SKM-1 treated with dmso at 0.1 percent for 144 hours (cell line): ENCODE results near the gene SLC25A21.

Experiments
- DNase-seq: peaks from one replicate; lab custom pipeline; 2025; ENCODE audit not compliant: unreplicated experiment; lab: John Stamatoyannopoulos, UW

The SLC25A21 gene

DNA sequence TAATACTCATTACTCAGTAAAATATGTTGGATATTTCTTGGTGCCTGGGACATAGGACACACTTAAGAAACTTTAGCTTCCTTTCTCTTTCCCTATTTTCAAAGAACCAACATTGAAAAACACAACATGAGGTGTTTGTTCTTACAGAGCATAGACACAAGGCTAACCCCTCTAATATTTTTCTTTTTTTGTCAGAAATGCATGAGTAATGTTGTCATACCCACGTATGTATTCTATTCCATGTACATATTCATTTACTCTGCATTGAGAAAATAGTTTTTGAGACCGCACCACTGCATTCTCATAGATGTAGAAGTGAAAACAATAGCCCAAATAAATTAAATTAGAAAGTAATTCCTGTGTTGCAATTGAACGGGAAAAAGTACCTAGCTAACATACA, 497.7 kb downstream of the SLC25A21 start:
- no peak for DNase-seq

DNA sequence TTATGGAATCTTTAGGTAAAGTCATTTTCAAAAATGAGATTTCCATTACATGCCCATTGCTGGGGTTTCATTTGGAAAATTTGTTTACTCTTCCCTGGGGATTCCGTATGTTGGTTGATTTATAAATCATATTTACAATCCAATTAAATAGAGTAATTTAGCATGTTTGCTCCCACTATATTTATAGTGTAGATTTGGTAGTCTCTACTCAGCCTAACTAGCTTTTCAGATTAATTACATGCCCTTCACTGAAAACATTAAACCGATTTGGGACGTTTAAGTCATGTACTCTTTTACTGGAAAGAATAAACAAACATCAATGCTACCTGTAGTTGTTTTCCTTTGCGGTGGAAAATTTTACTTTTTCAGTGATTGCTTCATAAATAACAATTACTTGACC, 500.3 kb downstream of the SLC25A21 start:
- no peak for DNase-seq

DNA sequence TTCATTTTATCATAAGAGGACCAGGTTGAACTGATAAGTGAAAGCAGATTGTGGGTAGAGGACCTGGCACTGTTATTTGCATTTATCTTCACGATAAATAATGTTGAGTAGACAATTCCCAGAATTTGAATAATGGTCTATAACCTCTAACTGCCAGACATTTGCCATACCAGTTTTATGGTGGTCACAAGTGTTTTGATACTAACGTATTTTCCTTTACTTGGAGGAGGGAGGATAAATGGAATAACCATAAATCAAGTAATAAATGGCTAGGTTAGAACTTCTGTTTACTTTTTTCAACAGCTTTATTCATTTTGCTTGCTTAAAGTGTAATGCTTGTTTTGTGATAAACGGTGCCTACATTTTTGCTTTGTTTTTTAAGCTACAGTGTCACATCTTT, 501.3 kb downstream of the SLC25A21 start:
- DNase-seq: no peak

DNA sequence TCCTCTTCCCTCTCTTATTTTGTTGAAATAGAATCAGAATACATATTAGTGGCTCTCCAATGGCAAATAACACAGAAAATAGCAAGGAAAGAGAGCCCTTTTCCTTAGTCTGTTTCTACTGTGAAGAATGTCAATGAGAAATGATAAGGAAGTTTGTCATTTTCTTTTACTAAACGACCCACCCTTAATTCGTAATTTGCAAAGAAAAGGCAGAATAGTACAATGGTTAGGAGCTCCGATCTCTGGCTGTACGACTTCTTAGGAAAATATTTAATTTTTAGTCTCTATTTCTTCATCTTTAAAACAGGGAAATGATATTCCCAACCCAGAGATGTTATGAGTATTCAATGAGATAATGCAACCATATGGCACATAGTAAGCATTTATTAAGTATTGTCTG, 504.7 kb downstream of the SLC25A21 start:
- no peak for DNase-seq

DNA sequence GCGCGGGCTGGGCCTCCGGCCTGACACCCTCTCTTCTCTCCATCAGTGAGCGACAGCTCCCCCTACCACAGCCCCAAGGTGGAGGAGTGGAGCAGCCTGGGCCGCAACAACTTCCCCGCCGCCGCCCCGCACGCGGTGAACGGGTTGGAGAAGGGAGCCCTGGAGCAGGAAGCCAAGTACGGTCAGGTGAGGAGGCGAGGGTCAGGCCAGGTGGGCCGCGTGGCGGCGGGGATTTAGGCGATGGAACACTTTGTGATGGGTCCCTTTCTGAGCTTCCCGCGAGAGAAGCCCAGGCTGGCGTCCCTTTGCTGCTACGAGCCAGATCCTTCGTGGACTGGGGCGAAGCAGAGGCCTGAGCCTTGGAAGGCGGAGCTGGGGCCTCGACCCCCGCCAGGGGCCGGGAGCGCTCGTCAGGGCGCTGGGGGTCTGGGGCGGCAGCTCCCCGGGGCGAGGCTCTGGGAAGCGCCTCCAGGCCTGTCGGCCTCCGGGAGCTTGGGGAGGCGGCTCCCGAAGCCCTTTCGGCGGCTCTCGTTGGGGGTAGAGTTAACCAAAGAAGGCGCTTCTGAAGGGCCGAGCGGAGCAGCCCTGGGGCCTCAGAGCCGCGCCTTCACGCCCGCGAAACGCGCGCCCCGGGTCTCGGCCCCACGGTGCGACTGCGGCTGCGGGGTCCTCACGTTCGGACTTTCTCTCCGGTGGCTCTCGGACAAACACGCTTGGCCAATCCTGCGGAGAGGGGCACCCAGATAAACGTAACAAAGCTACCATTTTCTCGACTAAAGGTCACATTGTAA, 505.8 kb downstream of the SLC25A21 start:
- no peak for DNase-seq

DNA sequence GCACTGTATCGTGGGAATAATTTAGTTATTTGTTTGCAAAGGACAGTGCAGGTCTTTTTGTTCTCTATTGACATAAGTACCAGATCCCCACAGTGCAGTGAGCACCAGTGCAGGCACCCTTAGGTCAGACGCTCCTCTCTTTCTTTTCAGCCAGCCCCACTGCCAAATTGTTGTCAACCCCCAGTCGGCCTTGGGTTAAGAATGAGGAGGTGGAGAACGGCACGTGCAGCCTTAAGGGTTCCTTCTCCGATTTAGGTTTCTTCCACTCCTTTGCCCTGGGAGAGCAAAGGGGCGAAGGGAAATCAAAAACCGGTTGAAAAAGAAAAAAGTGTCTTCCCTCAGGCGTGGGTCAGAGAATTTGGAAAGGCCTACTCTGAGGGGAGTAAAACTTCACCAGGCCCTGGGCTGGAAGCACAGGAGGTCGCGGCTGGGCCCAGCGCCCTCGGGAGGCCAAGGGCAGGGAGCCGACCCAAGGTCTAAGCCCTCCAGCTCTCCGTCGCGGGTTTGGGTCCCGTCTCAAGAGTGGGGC, 506.5 kb downstream of the SLC25A21 start:
- no peak for DNase-seq

DNA sequence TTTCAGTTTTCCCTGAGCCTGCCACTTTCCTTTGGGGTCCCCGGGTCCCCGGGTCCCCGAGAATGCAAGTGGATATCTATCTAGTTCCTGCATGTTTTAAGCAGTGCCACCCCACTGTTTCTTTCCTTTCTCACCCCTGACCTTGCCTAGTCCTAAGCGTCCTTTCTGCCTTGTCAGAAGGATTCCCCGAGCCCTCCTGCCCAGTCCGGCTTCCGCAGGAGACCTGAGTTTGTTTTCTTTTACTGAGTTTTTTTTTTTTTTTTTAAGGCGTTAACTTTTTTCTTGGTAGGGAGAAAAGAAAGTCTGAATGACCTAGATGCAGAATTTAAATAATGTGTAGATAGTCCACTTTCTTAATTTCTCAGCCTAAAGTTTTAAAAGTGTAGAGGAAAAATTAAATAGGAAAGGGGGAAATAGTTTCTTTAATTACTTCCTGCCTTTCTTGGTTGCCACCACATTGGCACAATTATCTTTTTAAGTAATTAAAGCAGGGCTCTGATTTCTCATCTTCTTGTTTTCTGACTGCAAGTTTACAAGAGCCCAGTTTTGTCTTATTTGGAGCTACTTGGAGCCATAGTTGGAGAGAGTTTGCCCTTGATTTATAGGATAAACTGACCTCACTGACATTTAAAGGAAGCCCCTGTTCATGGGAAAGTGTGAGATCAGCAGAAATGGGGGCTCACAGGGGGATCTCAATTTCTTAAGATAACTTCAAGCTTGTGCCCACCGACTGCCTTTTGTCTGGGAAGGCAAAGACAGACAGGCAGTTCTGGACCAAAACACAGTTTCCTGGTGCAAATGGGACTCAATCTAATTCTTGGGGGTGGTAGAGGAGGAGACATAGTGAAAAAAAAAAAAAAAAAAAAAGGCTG, 507.8 kb downstream of the SLC25A21 start:
- no peak for DNase-seq

DNA sequence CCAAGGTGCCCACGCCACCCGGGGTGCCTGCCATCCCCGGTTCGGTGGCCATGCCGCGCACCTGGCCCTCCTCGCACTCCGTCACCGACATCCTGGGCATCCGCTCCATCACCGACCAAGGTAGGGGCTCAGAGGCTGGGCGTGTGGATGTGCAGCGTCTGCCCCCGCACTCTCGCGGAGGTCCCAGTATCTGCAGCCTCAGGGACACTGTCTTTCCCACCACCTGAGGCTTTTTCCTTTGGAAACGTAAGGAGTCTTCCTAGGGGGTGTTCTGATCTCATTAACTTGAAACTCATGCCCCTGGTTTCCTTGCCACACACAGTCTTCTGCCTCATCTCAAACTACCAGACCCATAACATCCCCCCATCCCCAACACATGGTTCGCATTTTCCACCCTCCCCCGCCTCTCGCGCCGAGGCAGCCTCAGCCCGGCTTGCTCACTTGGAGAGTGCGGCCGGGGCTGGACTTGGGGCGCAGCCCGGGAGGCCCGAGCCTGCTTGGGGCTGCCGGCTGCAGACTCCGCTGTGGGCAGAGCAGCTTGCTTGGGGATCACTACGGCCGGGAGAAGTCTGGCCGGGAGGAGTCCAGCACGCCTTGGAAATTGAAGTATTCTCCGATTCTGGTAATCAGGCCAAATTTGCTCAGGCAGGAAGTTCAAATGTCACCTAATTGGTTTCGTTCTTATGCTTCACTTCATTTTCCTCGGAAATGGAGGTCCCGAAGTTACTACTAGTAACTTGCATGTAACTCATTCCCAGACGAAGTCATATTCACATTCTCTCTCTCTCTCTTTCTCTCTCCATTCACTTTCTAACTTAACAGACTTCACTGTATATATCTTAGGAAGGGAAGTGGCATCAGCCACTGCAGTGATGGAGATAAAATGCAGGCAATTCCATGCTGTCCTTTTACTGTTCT, 508.7 kb downstream of the SLC25A21 start:
- DNase-seq: no peak

DNA sequence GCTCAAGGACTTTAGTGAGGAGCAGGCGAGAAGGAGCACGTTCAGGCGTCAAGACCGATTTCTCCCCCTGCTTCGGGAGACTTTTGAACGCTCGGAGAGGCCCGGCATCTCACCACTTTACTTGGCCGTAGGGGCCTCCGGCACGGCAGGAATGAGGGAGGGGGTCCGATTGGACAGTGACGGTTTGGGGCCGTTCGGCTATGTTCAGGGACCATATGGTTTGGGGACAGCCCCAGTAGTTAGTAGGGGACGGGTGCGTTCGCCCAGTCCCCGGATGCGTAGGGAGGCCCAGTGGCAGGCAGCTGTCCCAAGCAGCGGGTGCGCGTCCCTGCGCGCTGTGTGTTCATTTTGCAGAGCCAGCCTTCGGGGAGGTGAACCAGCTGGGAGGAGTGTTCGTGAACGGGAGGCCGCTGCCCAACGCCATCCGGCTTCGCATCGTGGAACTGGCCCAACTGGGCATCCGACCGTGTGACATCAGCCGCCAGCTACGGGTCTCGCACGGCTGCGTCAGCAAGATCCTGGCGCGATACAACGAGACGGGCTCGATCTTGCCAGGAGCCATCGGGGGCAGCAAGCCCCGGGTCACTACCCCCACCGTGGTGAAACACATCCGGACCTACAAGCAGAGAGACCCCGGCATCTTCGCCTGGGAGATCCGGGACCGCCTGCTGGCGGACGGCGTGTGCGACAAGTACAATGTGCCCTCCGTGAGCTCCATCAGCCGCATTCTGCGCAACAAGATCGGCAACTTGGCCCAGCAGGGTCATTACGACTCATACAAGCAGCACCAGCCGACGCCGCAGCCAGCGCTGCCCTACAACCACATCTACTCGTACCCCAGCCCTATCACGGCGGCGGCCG, 509.6 kb downstream of the SLC25A21 start:
- DNase-seq: no peak

DNA sequence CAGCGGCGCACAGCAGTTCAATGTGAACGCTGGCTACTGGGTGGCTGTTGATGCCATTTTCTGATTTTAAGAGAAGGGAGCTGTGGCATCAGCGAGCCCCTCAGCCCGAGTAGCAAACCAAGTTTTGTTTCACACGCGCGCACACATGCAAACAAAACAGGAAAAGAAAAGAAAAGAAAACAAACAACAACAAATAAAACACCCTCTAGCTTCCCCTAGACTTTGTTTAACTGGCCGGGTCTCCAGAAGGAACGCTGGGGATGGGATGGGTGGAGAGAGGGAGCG, 510.2 kb downstream of the SLC25A21 start:
- DNase-seq: no peak

DNA sequence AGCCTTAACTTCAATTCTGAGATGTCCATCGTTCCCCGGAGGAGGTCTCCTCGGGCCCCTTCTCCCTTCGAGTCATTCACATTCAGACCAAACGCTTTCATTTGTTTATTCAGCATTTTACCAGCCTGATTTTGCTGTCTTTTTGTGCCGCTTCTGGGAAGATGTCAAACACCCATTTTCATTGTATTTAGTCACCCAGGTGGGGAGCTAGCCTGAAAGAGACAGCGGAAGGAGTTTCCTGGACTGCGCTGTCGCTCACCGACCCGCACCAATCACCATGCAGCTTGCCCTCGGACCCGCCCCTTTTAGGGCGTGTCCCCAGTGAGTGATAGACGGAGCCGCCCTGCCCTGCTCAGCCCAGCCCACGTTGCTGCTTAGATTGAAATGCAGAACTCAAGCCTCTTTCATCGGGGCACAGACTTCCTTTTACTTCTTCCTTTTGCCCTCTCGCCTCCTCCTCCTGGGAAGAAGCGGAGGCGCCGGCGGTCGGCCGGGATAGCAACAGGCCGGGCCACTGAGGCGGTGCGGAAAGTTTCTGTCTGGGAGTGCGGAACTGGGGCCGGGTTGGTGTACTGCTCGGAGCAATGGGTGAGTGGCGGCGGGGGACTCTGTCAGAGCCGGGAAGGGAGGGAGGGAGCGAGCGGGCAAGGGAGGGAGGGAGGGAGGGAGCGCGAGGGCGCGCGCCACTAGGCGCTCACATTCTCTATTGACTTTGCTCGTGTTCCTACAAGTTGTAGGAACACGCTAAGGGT, 510.7 kb downstream of the SLC25A21 start, which contains the start of gene PAX9:
Gene PAX9, plus strand, starts transcription at position 355 of the 752 bp plus-strand sequence. Its CDS starts 230 bp downstream, at position 585.
- DNase-seq: peak; percentile 80

DNA sequence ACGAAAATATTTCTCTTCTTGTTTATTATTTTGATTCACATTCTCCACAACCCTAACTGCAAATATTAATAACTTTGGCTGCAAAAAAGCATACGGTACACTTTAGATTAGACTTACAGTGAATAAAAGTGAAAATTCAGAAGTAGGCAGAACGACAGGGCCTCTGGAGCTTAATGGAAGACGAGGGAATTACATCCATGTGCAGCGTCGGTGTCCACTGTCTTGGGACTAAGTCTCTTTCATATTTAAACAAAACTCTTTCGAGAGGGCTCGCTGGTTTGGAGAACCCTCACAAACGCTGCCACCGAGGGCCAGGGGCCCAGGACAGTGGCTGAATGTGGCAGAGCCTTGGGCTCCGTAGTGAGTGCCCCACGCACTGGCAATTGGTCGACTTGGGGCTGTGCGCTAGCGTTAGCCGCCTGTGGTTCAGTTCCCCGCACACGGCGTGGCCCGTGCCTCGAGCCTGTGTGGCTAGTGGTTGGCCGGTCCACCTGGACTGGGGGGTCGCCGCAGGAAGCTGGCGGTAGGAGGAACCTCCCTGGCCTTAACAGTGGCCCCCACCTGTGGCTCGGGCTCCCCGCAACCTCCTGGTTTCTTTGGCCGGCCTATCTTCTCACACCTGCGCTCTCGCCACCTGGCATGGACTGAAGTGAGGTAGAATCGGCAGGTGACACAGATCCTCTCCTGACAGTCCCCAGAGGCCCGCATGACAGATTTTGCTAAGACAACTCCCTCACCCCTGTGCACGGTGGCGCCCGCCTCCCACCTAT, 511.5 kb downstream of the SLC25A21 start:
- no peak for DNase-seq

DNA sequence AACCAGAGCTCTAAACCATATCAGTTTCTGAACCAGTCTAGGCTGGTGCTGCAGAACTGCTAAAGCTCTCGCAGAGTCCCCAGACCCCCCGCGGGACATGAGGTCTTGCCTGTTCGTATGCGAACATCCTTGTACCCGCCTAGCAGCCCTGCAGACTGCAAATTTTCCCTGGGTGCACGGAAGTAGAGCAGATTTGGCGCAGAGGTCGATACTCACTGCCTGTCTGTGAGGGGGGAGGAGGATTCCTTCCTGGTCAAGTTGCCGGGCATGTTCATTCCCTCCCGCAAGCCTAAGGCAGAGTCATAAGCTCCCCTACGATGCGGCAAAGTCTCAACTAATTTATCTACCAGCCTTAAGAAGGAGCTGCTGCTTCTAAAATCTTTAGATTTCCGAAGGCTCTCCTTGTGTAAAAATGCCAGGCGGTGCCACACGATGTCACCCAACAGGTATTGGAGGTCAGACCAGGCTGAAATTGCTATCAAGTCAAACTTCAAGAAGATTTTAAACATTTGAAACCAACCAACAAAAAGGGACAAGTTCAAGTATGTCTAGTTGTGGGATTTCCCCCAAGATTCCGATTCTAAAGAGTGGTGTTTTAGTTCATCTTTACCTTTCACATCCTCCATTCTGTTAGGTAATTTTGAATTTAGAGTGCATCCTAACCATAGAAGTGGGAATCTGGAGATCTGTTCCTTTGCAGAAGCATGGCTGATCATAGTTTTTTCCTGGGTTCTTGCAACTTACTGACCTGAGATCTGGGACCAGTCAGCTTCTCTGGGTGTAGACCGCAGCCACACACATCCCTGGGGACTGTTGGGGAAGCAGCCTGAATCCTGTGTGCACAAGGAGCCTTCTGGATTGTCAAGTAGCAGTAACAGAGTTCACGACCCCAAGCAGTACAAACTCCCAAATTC, 512.3 kb downstream of the SLC25A21 start:
- no peak for DNase-seq

DNA sequence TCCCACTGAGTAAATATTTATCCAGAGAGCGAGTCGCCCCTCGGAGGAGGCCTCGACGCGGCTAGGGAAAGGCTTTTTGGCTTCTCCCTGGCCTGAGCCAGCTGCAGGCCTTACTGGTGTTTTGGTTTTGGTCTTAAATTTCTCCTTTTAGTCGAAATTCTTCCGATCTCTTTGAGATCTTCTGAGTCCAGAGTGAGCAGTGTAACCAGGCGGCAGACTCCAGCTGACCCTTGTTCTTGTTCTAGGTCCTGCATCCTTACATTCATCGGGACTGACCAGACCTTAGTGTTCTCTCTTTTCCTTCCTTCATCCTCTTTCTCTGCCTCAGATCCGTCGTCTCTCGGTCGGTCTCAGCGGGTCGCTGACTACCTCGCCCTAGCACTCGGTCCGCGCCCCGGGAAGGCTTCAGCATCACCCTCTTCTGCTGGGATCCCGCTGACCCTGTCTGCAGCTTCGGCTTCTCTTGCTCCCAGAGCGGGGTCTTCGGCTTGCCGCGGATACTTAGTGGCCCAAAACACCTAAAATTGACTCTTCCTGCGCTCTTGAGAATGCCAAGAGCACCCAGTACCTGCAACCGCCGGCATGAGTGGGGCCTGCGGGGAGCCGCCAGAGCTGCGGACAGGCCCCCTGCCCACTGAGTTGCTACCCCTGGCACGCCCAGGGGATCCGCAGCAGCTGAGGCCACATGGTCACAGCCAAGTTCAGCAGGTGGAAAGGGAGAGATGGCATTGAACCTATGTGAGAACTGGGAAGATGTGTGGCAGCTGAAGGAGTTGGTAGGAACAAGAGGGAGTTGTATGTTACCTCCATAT, 513.2 kb downstream of the SLC25A21 start:
- DNase-seq: no peak

DNA sequence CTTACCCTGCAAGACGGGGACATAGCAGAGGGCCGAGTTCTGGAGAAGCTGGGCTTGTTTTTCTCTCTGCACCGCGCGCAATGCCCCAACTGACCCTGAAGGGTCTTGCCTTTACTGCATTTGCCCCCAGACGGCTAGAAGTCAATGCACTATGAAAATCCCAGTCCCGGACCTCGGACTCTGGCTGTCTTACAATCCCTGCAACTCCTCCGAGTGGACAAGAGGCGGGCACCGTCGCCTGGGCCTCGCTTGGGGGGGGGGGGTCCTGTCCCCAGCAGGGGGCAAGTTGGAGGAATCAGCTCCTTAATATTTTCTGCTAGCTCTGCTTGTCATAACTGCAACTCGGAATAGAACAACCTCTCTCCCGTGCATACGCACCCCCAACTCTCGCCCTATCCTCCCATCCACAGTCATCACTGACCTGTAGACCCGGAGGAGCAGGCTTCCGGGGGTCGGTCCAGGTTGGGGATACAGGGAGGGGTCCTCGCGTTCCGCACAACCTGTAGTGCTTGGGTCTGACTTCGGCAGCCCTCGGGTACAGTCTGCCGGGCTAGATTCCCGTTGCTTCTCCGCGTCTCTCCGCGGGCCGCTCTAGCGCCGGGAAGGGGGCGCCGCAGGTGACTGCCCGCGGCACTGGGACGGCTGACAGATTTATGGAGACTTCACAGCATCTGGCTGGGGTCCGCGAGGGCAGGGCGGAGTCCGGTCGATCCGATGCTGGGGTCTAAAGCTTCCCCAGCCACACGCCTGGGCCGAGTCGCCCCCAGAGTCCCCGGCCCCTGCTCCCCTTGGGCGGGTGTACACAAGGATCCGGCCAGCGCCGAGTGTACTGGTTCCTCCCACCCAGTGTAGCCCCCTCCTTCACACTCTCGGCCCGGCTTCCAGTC, 514.0 kb downstream of the SLC25A21 start:
- DNase-seq: no peak
